Ammon's horn (tissue), 1 donor: Measurements from ENCODE around the gene KAZN.

Experiments used
- DNase-seq: peaks from one replicate; pipeline ENCODE4 v3.0.0-alpha.2; 2016; ENCODE audit warnings: low spot score

KAZN gene

GRCh38 chr1:14913482-14914177 is 315.1 kb downstream of the KAZN start:
- no peak for DNase-seq

DNA sequence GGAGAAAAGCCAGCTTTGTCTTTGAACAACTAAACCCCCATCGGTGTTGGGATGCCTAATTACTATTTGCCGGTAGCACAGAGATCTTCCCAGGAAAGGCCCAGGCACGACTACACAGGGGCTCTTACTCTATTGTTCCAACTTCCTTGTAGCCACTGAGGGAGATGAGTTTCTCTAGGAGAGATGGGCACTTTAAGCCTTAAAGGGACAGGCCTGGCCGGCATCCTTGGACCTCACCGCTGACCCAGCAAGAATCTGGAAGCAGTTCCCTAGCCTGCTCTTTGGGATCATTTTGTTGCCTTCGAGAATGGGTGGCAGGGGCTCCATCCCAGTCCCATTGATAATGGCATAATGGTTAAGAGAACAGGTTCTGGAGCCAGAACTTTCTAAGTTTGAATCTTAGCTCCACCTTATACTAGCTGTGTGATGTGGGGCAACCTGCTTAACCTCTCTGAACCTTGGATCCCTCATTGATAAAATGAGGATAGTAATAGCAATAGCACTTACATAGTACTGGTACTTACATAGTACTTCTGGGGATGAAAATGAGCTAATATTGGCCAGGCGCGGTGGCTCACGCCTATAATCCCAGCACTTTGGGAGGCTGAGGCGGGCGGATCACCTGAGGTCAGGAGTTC is 316.0 kb downstream of the KAZN start:
- no peak for DNase-seq

- DNase-seq: peak; percentile 56
These were observed 317.0 kb downstream of the KAZN start for GRCh38 chr1:14915356-14916054.

DNA sequence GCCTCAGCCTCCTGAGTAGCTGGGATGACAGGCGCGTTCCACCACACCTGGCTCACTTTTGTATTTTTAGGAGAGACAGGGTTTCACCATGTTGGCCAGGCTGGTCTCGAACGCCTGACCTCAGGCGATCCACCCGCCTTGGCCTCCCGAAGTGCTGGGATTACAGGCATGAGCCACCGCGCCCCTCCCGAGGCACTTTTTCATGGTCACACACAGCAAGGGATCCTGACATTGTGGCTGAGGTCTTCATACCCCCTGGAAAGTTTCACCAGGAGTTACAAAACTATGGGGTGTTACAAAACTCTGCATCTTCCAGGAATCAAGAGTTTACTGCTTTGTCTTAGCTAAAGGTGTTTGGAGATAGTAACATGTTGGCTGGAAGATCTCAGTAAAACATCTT is 320.8 kb downstream of the KAZN start:
- DNase-seq: no peak

- no peak for DNase-seq
These were observed 321.3 kb downstream of the KAZN start for GRCh38 chr1:14919751-14920150.

GRCh38 chr1:14921057-14921456 is 322.6 kb downstream of the KAZN start:
- no peak for DNase-seq

DNA sequence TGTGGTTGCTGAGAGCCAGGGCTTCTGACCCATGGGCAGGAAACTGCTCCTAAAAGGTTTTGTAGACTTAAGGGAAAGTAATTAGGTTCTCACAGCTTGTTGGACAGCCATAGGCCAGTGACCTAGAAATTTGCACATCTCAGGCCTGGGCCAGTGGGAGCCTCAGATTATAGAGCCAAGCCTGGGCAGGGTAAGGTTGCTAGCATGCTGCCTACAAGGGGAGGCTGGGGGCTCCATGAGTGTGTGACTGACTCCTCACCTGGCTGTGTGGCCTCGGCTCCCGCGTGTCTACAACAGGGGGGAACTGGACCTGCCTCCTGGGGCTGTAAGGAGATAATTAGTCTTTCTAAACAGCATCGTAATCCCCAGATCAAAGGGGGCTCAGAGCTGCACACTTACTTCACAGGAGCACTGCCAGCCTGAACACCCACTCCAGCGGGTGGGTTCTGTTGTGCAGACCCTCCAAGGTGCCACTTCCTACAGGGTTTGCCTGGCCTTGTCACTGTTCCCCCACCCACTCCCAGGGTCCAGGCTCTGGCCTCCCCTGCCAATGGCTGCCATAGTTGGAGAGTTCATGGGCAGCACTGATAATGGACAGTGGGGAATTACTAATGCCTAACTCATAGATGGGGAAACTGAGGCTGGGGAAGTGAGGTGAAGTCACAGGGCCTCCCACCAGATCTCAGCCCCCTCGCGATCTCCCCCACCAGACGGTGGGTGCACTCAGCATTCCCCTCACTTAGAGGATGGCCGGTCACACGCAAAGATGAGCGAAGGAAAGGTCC is 324.6 kb downstream of the KAZN start:
- no peak for DNase-seq

DNA sequence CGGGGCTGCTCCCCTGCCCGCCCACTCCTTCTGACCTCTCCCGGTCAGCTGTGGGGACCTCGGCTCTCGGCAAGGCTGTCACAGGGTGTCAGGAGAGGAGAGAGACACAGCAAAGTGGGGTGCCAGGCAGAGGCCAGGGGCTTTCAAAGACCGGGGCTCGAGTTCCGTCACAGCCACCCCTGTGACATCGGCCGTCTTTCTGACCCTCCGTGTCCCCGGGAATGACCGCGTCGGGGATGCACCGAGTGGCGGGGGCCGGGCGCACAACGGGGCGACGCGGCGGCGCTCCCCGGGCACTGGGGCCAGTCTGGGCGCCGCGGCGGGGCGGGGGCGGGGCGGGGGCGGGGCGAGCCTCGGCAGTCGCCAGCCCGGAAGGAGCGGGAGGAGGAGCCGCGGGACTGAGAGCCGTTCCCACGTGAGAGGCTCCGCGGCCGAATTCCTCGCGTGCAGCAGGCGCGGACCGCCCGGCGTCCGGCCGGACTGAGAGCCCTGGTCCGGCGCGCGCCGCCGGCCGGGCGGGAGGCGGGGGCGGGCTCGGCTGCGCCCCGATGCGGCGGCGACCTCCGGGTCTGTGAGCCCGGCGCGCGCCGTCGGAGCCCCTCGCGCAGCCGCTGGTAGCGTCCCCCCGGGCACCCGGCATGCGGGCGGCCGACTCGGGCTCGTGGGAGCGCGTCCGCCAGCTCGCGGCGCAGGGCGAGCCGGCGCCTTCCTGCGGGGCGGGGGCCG is 325.4 kb downstream of the KAZN start:
- peak; percentile 70 for DNase-seq

DNA sequence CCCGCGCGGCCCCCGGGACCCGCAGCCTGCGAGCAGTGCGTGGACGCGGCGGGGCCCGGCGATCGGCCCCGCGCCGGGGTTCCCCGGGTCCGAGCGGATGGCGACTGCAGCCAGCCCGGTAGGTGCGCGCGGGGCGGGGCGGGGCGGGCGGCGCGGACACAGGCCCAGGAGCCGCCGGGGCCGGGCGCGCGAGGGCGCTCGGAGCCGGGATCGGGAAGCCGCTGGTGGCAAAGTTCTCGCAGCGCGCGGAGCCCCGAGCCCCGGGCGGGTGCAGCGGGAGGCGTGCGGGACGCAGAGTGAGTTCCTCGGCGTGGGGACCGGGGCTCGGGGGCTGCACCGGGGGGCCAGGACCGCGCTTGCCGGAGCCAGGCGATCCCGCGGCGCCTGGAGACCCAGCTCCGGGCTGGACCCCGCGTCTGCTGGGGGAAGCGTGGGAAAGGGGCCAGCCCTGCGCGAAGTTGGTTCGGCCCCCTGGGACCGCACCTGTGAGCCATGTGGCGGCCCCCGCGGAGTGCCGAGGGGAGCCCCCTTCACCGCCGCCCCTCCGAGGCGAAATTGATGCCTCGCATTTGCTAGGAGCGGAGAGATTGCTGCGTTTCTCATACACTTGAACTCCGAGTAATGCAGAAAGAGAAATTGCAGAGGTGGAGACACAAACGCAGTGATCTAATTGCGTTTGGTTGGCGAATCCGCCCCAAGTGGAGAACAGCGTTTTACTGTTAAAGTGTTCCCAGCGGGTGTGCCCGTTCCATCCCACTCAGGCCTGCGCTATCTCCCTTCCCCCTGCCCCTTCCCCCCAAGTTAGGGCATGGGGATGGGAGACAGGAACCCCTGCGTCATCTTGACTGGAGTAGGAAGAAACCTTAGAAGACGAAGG is 326.2 kb downstream of the KAZN start:
- peak; percentile 46 for DNase-seq

DNA sequence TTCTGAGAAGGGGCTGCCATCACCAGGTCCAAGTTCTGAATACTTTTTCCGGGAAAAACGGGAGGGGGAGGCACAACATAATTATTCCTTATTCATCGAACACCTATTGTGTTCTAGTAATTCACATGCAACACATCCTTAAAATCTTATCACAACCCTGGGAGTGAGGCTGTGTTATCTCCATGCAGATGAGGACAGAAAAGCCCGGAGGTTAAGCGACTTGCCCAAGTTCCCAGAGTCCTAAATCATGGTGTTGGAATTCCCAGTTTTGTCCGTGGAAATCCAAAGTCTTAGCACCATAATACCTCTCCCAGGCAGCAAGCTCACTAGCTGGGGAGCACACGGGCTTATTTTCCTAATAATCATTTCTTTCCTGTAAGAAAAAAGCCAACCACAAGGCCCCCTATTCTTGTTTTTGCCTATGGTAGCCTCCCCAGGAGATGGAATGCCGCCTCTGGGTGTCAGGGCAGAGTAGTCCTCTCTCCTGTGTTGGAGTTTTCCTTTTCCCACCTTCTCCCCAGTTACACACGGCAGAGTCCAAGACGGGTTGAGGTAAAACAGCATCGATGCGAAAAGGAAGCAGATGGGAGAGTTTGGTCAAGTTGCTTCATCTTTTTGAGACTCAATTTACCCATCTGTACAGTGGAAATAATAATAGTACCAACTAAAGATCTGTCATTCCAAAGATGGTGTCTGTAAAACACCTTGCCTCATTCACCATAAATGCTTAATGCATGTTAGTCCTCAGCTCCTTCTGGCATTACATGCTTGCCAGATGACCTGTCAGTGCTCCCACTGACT is 327.1 kb downstream of the KAZN start:
- no peak for DNase-seq

DNA sequence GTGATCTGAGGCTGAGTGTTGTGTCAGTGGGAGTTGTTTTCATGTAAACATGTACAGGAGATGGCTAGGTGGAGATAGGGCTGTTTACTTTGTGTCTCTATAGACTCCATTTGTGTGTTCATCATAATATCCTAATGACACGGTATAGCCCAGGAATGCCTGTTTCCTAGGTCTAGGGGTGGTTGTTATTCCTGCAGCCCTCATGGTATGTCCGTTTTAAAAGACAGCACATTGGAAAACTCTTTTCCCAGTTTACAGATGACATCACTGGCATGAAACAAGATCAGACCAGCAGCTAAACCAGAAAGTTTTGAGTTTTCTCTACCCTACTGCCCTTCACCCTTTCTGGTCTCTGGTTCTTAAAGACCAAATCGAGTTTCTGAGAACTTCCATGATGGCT is 327.7 kb downstream of the KAZN start:
- DNase-seq: no peak

GRCh38 chr1:14926818-14927575 is 328.5 kb downstream of the KAZN start:
- DNase-seq: no peak

DNA sequence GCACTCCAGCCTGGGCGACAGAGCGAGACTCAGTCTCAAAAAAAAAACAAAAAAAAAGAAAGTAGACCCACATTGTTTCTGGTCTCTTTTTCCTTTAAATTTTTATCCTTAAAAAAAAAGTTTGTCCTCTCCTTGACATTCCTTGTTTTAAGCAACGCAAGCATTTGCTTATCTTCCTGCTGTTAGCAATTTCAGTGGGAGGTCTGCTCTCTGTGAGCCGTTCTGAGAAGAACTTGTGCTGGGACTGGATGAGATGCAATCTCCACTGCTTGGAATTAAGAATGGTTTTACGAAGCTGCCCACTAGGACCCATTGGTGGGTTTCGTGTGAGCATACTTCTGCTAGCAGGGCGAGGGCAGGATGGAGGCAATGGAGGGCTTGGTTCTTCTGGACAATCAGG is 329.9 kb downstream of the KAZN start:
- no peak for DNase-seq

DNA sequence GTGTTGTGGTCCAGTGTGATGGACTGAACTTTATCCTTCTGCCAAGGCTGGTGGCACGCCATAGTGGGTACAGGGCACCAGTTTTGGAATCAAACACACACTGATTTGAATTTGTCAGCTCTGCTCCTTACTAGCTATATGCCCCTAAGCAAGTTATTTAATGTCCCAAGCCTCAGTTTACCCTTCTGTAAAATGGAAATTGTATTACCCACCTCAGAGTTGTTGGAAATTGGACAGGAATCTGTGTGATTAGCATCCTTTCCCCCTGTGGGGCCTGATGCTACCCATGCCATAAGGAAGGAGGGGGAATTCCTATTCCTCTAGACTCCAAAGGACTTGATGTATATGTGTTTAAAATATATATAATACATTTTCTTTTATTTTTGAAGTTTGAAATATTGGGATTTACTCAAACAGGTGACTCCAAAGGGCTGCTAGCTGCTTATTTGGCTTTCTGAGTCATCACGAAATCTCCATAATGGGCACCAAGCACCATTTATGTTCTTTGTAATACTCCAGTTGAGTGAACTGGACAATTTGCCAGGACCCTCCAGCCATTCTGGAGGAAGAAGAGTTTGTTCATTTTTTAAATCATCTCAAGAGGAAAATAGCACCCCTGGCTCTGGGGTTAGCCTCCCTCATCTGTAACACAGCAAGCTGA is 330.5 kb downstream of the KAZN start:
- DNase-seq: no peak

- no peak for DNase-seq
These were observed 331.2 kb downstream of the KAZN start for GRCh38 chr1:14929547-14930246.

- DNase-seq: no peak
These were observed 331.9 kb downstream of the KAZN start for GRCh38 chr1:14930247-14930965.

DNA sequence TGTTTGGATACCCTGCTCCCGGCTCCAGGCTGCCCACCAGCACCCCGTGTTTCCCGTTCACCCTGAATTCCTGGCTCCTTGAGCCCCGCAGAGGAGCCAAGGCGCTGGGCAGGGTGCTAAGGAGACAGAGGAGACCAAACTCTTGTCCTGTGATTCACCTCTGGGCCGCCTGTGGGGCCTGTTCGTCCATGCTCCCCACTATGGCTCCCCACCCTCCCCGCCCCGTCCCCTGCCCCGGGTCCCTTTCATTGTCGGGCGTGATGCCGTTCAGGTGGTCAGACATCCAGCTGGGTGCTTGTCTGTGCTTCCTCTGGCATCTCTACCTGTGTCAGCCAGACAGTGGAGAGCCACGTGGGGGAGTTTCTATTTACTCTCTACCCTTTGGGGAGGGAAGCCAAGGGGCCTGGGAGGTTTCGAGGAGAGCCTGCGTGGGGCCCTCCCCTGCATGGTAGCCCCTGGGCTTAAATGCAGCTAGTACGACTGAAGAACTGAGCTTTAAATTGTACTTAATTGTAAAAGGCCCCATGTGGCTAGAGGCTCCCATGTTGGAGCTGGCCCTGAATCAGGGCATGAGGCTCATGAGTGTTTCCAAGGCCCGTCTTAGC is 333.7 kb downstream of the KAZN start:
- no peak for DNase-seq
